Colon (tissue), 2 donors: Measurements from ENCODE around the gene RIGI.
"Not testable (repeated sequence)": the region's sequence is repeated elsewhere in the genome, so short reads cannot be mapped to it uniquely, and the experiment has no call there.

ENCODE experiments used
- FAIRE-seq: peaks from 2 replicates; lab custom pipeline; 2012; peaks lifted over from hg19 to GRCh38; lab: Jason Lieb, UNC
- donor health status: control.
- donor health status: control.

RIGI gene

GRCh38 chr9:32526707-32527048 lies 682 bp upstream of the RIGI start:
- FAIRE-seq: no peak

GRCh38 chr9:32525709-32526030 lies 326 bp downstream of the RIGI start:
- no peak for FAIRE-seq

- FAIRE-seq: no peak
Measured at GRCh38 chr9:32524892-32525708, 896 bp downstream of the RIGI start.

GRCh38 chr9:32524558-32524891 lies 1.5 kb downstream of the RIGI start:
- not testable (repeated sequence) for FAIRE-seq

- no peak for FAIRE-seq
Measured at GRCh38 chr9:32523910-32524309, 2.1 kb downstream of the RIGI start.

GRCh38 chr9:32518276-32518675 lies 7.7 kb downstream of the RIGI start:
- no peak for FAIRE-seq

GRCh38 chr9:32516241-32516640 lies 9.8 kb downstream of the RIGI start:
- no peak for FAIRE-seq

GRCh38 chr9:32508728-32509127 lies 17.3 kb downstream of the RIGI start:
- no peak for FAIRE-seq

- FAIRE-seq: no peak
Measured at GRCh38 chr9:32503008-32503407, 23.0 kb downstream of the RIGI start.

GRCh38 chr9:32502464-32502863 lies 23.5 kb downstream of the RIGI start:
- no peak for FAIRE-seq

- FAIRE-seq: no peak
Measured at GRCh38 chr9:32501868-32502267, 24.1 kb downstream of the RIGI start.

GRCh38 chr9:32500768-32501167 lies 25.2 kb downstream of the RIGI start:
- no peak for FAIRE-seq

GRCh38 chr9:32497921-32498320 lies 28.1 kb downstream of the RIGI start:
- no peak for FAIRE-seq

- FAIRE-seq: no peak
Measured at GRCh38 chr9:32490601-32491000, 35.4 kb downstream of the RIGI start.

- FAIRE-seq: no peak
Measured at GRCh38 chr9:32487981-32488380, 38.0 kb downstream of the RIGI start.

GRCh38 chr9:32486839-32487562 lies 39.0 kb downstream of the RIGI start:
- no peak for FAIRE-seq

- no peak for FAIRE-seq
Measured at GRCh38 chr9:32483343-32483742, 42.7 kb downstream of the RIGI start.
